ENCODE results near the gene SNX25.
"Not testable (repeated sequence)": the region's sequence is repeated elsewhere in the genome, so short reads cannot be mapped to it uniquely, and the experiment has no call there.

Gene SNX25

DNA sequence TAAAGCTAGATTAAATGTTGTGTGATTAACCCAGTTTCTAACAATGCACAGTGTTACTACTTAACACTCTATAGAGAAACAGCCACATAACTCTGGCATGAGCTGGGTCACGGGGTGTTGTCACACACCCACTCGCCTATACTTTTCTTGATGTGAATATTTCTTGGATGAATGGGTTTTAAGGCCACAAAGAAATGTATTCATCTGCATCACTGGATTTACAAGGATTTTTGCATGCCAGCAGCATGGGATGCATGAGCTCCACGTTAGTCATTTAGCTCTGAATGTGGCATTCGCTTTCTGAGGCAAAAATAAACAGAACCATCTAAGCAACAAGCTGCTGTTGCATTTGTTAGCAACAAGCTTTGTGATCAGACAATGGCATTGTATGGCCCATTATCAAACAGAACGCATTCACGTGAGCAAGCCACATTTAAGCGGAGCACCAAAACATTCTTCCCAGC is 96.6 kb downstream of the SNX25 start:
- DNase-seq (ENCODE audit: low read depth) = no peak

DNA sequence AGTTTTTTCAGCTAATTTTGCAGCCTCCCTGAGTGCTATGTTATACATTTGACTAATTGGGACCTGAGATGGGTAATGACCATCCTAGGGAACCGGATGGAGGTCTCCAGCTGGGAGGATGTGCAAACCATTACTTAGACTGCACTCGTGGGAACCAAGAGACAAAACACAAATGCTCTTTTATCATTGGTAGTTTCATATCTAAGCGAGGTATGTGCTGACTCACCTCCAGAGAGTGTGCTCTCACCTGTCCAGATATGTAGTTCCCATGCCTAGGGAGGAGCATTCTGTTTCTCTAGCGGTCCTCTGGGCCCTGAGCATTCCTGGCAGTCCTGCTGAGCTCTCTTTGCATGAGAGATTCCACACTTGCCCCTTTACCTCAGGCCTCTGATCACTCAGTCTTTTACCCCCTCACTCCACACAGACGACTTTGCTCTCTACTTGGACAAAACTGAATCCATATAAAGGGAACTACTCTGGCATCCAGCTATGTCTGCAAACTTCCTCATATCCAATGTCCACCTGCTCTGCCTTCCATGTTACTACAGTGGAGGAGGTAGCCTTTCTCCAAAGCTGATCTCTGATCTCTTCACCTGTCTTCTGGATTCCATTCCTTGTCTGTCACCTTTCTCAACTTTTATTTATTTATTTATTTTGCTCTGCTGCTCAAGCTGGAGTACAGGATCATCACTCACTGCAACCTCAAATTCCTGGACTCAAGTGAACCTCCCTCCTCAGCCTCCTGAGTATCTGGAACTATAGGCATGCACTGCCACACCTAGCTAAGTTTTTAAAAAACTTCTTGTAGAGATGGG is 97.9 kb downstream of the SNX25 start:
- DNase-seq (ENCODE audit: low read depth) = no peak

DNA sequence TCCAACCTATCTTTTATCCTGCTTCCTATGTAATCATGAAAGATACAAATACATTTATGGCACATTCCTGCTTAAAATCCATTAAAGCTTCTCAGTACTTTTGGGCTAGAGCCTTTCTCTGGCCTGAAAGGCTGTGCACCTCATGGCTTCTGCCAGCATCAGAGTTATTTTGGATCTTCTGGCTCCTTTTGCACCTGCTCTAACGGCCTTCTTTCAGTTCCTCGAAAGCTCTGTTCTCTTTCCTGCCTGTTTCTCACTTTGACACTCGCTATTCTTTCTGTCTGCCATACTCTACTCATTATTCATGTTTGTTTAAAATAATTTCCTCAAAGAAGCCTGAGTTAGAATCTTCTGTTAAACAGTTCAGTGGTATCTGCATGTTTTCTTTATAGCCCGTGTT is 100.4 kb downstream of the SNX25 start:
- DNase-seq (ENCODE audit: low read depth) = no peak

DNA sequence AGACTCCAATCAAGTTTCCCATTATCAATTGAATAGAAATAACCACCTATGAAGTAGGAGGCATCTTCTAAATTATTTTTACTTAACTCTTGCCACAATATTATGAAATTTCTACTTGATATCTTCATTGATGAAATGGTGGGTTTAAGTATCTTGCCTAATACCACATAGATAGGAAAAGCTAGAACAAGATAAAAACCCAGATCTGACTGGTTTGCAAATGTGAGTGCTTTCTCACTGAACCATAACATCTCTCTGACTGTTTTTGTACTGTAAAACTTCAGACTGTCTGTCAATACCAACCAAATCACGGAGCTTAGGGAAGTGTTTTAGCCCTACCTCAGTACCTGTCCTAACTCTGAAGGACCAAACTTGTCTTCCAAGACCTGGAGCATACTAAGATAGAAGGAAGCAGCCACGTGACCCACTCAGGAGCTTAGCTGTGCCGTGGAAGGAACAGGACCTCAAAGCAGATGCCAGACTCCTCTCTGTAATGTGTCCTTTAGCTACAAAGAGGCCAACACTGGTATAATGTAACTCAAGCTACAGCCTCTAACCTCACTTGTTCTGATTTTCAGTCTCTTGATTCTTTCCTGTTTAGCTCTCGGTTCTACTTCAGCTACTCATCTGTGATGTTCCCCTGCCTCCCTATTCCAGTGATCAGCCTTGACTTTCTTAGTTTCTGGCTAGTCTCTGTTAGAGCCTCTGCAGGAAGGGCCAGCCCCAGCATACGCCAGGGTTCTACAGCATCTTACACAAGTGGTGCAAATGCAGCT is 101.9 kb downstream of the SNX25 start:
- DNase-seq (ENCODE audit: low read depth) = no peak

DNA sequence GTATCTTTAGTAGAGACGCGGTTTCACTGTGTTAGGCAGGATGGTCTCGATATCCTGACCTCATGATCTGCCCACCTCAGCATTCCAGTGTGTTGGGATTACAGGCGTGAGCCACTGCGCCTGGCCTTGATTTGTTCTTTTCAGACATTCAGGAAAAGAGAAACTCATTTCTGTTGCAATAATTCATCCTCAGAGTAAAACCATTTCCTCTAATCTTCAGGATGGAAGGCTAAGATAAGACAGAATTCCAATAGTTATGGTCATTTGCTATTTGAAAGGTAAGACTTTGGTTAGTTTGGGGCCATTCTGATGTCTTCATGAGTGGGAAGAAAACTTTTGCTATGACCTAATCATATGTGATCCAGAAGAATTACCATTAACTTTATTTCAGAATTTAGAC is 103.3 kb downstream of the SNX25 start:
- DNase-seq (ENCODE audit: low read depth) = no peak

DNA sequence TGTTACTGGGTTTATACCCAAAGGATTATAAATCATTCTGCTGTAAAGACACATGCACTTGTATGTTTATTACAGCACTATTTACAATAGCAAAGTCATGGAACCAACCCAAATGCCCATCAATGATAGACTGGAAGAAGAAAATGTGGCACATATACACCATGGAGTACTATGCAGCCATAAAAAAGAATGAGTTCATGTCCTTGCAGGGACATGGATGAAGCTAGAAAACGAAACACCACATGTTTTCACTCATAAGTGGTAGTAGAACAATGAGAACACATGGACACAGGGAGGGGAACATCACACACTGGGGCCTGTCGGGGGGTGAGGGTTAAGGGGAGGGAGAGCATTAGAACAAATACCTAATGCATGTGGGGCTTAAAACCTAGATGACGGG is 108.1 kb downstream of the SNX25 start:
- DNase-seq (ENCODE audit: low read depth) = not testable (repeated sequence)

DNA sequence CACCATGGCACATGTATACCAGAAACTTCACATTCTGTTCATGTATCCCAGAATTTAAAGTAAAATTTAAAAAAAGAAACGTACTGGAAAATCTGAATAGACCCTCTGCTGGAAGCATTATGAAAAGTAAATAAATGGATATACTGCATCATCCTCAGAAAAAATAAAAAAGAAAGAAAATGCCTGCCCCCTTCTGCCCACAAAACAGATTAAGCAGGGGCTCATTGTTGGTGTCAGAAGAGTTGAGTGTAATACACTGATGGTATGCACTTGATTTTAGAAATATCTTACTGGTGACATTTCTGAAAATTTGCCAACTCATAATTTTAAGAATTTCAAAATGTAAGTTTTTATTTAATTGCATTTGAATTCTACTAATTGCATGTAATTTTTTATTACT is 108.5 kb downstream of the SNX25 start:
- DNase-seq (ENCODE audit: low read depth) = no peak

DNA sequence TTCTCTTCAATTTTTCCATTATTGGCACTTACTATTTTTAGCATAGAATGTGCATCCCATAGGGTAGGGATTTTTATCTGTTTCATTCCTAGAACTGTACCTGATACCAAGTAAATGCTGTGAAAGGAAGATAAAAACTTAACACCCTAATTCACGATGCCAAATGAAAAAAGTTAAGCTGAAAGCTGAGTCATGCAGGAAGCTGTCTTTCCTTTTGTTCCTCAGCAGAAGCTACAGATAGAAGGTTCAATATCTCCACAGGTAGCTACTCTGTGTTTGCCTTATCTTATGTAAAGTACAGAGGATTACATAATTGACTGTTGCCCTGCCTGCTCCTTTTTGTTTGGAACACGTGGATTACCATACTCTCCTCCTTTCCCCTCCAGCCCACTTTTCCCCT is 109.3 kb downstream of the SNX25 start:
- DNase-seq (ENCODE audit: low read depth) = no peak

DNA sequence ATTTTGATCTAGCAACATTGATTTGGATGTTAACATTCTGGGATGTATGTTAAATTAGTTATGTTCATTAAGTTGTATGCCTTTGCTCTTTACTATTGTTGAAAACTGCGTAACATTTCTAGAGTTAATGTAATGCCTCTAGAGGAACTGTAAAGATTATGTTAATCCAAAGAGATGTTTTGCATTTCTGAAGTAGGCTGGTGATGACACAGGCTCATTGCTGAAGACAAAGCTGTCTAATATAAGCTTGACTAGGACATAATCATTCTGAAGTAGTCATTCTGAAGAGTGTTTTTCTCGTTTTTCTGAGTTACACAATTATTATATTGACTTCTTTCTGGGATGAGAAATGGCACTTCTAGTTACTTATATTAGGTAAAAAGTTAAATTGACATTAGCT is 113.4 kb downstream of the SNX25 start:
- no peak for DNase-seq (ENCODE audit: low read depth)

DNA sequence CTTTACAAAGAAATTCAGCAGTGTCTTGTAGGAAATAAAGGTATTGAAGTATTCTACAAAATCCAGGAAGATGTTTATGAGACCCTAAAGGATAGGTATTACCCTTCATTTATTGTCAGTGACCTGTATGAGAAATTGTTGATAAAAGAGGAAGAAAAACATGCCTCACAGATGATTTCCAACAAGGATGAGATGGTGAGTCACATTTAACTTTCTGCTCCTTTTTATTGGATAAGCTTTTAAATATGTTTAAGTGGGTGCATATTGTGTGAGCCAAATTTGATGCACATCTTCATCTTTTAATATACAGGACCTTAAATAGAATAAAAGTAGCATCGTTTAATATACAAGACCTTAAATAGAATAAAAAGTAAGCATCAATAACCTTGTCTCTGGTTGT is 114.2 kb downstream of the SNX25 start:
- no peak for DNase-seq (ENCODE audit: low read depth)

DNA sequence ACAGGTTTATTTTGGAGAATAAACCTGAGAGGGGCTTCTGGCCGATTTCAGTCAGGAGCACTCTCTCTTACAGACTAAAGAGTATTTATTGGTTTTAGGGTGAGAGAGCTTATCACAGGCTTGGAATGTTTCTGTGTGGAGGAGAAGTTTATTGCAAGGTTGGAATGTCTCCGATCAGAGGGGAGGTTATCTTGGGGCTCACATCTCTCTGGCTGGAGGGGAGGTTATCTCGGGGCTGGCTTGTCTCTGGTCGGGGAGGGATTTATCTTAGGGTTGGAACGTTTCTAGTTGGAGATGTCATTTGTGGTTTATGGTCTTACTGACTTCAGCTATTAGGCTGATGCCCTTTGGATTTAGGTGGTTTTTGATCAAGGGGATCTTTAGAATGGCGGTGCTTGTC is 115.0 kb downstream of the SNX25 start:
- DNase-seq (ENCODE audit: low read depth) = not testable (repeated sequence)

DNA sequence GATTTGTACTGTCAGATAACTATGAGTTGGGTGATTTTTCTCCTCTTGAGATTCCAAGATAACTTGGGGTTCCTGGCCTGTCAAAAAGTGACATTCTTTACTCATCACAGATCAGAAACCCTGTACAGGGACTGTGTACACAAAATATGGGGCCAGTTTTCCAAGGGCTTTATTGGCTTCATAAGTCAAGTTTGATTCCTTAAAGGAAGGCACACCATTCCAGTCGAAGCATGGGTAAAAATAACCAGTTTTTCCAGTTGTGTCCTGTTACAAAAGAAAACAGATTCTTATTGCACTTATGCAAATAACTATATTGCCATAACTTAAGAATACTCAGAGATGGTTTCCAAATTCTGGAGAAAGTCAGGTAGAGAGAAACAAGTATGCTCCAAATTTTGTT is 116.3 kb downstream of the SNX25 start:
- not testable (repeated sequence) for DNase-seq (ENCODE audit: low read depth)

DNA sequence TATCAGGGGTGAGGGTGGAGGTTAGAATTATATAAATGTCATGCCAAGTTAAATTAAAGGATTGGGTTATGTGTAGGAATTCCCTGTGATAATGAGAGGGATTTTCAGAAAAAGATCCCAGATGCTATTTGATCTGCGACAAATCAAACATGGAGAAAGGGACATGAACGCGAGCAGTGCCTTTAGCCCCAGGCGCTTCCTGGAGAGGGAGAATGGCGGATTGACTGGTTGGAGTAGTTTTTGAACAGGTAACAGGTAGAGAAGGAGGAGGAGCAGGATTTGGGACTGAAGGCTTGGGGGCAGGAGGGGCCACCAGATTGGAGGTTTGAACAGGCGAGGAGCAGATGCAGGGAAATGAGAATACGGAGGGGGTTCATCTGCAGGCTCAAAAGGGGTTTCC is 119.2 kb downstream of the SNX25 start:
- no peak for DNase-seq (ENCODE audit: low read depth)

DNA sequence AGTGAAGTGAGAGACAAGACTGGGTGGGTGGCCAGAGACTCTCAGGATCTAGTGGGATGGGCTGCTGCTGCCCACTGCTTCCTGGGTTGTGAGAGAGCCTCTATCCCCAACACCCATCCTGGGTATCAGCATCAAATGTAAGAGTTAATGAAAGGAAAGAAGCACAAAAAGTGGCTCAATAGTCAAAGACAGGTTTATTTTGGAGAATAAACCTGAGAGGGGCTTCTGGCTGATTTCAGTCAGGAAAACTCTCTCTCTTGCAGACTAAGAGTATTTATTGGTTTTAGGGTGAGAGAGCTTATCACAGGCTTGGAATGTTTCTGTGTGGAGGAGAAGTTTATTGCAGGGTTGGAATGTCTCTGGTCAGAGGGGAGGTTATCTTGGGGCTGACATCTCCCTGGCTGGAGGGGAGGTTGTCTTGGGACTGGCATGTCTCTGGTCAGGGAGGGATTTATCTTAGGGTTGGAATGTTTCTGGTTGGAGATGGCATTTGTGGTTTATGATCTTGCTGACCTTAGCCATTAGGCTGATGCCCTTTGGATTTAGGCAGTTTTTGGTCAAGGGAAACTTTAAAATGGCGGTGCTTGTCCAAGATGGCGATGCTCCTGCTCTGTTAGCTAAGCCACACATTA is 120.6 kb downstream of the SNX25 start:
- not testable (repeated sequence) for DNase-seq (ENCODE audit: low read depth)

DNA sequence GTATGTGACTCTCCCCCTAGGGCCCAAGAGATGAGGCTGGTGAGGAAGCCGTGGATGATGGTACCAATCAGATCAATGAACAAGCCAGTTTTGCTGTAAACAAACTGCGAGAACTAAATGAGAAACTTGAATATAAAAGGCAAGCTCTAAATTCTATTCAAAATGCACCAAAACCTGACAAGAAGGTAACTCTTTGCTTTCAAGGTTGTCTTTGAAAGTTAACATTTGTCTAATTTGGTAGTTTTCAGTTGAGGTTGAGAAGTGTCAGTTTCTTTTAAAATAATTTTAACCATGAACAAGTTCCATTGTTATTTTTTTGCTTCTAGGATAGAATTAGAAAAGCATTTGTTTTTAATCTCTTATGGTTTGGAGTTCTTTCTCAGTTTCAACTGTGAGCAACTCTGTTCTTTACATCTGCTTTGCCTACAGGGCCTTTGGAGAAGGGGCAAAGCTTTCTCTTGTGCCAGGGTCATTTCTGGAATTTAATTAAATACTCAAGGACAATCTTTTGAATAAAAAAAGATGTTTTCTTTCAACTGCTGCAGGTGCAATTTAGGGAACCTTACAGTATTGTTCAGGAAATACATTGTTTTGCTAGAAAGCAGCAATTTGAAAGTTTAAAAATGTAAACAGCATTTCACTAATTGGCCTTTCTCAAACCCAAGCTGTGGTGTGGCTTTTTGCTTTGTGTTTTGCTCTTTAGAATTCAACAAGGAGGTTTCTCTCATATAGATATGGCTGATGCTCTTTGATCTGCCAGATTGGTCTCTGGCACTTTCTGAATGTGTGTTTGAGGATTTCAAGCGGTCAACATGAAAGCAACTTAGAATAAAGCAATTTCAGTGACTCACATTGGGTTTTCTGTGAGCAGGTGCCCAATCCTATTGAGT is 123.4 kb downstream of the SNX25 start:
- no peak for DNase-seq (ENCODE audit: low read depth)

DNA sequence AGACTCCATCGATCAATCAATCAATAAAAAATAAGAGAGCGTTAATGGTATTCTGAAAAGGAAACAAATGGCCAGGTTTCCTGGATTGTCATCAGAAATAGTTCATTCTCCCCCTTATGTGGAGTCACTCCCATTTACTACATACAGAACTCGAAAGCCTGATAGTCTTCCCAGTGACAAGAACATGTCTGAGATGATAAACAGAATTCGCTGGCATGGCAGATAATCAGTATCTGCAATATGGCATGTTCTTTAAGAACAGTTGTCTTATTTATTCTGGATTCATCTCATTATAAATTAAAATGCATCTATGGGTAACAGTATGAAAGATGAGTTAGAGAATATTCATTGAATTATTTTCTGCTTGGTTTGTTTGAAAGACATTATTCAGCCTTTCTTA is 124.9 kb downstream of the SNX25 start:
- no peak for DNase-seq (ENCODE audit: low read depth)

DNA sequence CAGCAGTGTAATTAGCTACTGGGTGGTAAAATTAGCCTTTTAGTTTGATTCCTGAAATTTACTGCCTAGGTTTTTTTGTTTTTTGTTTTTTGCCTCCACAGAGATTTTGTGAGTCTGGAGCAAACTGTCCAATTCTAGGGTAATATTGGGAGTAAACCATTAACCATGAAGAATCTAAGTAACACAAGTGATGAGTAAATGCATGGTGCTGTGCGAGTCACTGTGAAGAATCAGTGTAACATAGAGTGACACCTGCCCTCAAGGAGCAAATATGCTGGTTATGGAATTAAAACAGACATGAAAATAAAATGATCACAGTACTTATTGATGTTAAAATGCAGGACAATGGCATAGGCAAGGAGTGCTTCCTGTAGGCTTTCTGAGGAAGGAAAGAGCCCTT is 126.2 kb downstream of the SNX25 start:
- DNase-seq (ENCODE audit: low read depth) = no peak

DNA sequence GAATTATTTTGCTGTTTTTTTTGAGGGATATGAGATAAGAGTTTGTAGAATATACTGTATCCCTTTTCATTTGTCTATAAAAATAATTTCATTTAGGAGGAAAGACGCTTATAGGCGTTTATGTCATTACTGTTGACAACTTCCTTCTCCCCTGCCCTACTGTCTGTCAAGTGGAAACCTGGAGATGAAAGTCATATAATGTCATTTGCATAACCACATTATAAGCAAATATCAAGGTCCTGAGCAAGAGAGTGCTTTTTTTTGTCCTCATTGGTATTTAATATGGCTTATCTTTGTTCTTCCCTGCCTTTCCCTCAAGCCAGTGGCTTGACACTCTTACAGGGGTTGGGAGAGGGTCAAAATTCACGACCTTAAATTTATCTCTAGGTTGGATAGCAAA is 130.5 kb downstream of the SNX25 start:
- no peak for DNase-seq (ENCODE audit: low read depth)

DNA sequence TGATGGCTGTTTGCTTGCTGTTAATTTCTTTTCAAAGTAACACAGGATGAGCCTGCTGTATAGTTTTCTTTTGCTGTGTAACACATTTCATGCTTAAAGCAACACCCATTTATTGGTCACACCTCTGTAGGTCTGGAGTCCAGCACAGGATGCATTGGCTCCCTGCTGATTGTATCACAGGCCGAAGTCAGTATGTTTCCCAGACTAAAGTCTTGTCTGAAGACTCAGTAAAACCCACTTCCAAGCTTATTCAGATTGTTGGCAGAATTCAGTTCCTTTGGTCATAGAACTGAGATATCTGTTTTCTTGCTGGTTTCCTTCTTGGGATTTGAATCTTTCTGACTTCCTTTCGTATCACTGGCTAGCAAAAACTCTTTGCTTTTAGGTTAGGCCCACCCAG is 132.0 kb downstream of the SNX25 start:
- no peak for DNase-seq (ENCODE audit: low read depth)

DNA sequence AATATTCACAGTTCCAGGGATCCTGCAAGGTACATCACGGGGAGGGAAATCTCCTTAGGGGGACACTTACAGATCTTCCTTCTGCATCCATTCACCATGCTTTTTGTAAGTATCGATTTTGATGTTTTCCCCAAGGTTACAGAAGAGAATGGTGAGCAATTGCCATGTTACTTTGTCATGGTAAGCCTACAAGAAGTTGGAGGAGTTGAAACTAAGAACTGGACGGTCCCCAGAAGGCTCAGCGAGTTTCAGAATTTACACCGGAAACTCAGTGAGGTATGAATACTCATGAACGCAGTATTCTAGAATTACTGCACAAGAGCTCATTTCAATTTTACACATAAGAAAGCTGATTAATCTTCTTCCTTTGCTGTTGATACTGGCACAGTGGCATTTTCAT is 132.4 kb downstream of the SNX25 start:
- DNase-seq (ENCODE audit: low read depth) = no peak

DNA sequence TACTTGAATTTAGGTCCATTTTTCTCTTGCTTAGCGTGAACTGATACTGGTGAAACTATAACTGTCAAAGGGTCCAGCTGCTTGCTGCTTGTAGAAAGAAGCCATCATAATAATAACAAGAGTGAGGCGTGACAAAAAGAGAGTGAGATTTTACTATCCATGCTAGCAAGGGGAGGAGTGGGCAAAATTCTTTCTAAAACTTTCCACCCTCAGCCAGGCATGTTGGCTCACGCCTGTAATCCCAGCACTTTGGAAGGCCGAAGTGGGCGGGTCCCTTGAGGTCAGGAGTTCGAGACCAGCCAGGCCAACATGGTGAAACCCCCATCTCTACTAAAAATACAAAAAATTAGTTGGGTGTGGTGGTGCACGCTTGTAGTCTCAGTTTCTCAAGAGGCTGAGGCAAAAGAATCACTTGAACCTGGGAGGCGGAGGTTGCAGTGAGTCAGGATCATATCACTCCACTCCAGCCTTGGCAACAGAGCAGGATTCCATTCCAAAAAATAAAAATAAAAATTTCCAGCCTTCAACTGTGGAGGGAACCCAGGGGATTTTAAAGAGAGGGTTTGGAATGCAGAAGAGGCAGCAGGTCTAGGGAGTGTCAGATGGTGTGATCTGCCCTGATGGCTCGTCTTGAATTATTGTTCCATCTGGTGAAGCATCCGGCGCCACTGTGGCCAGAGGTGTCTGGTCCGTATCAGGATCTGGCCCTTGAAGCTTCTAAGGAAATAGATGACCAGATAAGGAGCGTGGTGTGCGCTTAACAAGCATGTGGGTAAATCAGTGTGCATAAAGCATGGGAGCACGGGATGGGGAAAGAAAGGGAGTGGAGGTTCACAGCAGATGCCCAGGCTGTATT is 134.6 kb downstream of the SNX25 start:
- no peak for DNase-seq (ENCODE audit: low read depth)
